A172 (cell line): ENCODE data around the gene MGMT. TPM values are rescaled to one million over a fixed set of nuclear protein-coding genes. Genes with fewer than 3 reads are reported as not detected.

ENCODE experiments used
- DNase-seq: peaks from one replicate; pipeline ENCODE4 v3.0.0-alpha.2; 2015; ENCODE audit warnings: low spot score
- total RNA-seq: library from RNA; depleted of rRNA; stranded (reverse); fragments of >200 nt; shearing (Covaris generic); gene quantifications from 2 replicates; pipeline ENCODE4 v1.2.3, GENCODE V29; 2014

MGMT gene
- total RNA-seq, 1 experiment from 2014 or later = not detected

- no peak for DNase-seq
Observed at GRCh38 chr10:129709101-129709500, 242.1 kb downstream of the MGMT start.

- DNase-seq = no peak
Observed at GRCh38 chr10:129709627-129710509, 242.8 kb downstream of the MGMT start.

GRCh38 chr10:129710510-129710847, 243.4 kb downstream of the MGMT start:
- no peak for DNase-seq

- DNase-seq = no peak
Observed at GRCh38 chr10:129711291-129711690, 244.2 kb downstream of the MGMT start.

GRCh38 chr10:129712000-129712399, 245.0 kb downstream of the MGMT start:
- no peak for DNase-seq

GRCh38 chr10:129713659-129714265, 246.7 kb downstream of the MGMT start:
- DNase-seq = no peak

- no peak for DNase-seq
Observed at GRCh38 chr10:129715805-129716204, 248.8 kb downstream of the MGMT start.

- DNase-seq = no peak
Observed at GRCh38 chr10:129716211-129716681, 249.2 kb downstream of the MGMT start.

- DNase-seq = no peak
Observed at GRCh38 chr10:129716881-129717280, 249.8 kb downstream of the MGMT start.

GRCh38 chr10:129717816-129718547, 250.9 kb downstream of the MGMT start:
- DNase-seq = no peak

- DNase-seq = no peak
Observed at GRCh38 chr10:129718548-129719414, 251.7 kb downstream of the MGMT start.

- no peak for DNase-seq
Observed at GRCh38 chr10:129719415-129719739, 252.3 kb downstream of the MGMT start.

- DNase-seq = no peak
Observed at GRCh38 chr10:129719889-129720590, 253.0 kb downstream of the MGMT start.

- DNase-seq = no peak
Observed at GRCh38 chr10:129725011-129725410, 258.0 kb downstream of the MGMT start.

GRCh38 chr10:129725482-129725881, 258.4 kb downstream of the MGMT start:
- no peak for DNase-seq

GRCh38 chr10:129725890-129726631, 259.0 kb downstream of the MGMT start:
- DNase-seq = no peak

GRCh38 chr10:129727071-129727470, 260.0 kb downstream of the MGMT start:
- no peak for DNase-seq

- no peak for DNase-seq
Observed at GRCh38 chr10:129727495-129727894, 260.5 kb downstream of the MGMT start.

- no peak for DNase-seq
Observed at GRCh38 chr10:129728246-129728820, 261.3 kb downstream of the MGMT start.
